DOHH2 (cell line): Measurements from ENCODE around the gene NEUROD4.

ENCODE experiments used
- CTCF ChIP-seq: fragments of 200-600 bp; sonication (generic); IDR thresholded peaks from one replicate; pipeline ENCODE4 v1.5.1; 2014; ENCODE audit warnings: antibody characterized with exemption, mild to moderate bottlenecking, low read depth, low read length; ENCODE audit not compliant: poor library complexity, severe bottlenecking
- EZH2phosphoT487 ChIP-seq: fragments of 200-600 bp; sonication (generic); IDR thresholded peaks from 2 replicates; pipeline ENCODE4 v1.6.1; 2017; ENCODE audit warnings: borderline replicate concordance, mild to moderate bottlenecking, antibody characterized with exemption, low read length, moderate library complexity, mixed read lengths

- TF ChIP-seq CTCF (no peak), EZH2phosphoT487 (no peak)
Observed at GRCh38 chr12:54970741-54971140, 49.0 kb upstream of the NEUROD4 start.
